ENCODE data around the gene KRT33B.
"Not testable (repeated sequence)": the region's sequence is repeated elsewhere in the genome, so short reads cannot be mapped to it uniquely, and the experiment has no call there.

KRT33B gene

DNA sequence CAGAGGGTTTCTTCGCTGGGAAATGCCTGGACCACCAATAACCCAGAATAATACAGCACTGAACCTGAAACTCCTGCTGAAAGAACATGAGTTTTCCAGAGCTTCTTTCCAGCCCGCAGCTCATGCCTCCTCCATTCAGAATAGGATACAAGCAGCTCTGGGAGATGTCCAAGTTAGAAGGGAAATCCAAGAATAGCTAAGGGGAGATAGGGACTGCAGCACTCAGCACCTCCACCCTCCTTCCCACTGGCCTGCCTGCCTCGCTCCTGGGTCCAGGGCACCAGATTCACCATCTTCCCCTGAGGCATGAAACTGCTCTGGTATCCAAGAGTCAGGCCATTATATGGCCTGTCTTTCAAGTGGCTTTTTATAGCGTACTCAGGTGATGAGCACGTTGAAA is 23.7 kb upstream of the KRT33B start:
- no peak for DNase-seq

DNA sequence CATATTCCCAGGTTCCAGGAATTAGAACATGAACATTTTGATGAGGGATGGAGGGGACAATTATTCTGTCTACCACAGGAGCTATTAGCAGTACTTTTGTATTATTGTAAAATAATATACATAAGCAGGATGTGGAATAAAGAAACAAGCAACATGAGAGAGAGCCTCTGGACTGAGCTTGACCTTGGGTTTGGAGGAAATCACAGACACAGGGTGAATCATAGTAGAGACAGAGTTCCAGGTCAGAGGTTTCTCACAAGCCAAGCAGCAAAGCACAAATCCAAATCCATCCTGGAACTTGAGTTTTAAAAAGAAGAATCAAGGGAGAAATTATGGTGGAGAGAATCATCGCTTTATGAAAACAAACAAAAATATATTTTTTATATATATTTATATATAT is 22.7 kb upstream of the KRT33B start:
- DNase-seq, result no peak

DNA sequence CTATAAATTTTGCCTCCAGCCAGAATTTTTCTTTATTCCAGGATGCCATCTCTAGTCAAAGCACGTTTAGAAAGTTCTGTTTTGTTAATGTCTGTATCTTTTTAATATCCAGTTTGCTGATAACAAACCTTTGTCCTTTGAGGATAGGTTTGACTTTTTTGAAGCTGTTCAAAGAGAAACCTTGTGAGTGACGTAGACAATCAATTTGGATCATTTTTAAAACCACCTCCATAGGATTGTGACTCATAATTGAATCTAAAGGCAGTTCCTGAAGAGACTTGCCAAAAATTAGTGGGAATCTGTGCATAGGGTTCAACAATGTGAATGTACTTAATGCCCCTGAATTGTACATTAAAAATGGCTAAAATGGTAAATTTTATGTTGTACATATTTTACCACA is 21.9 kb upstream of the KRT33B start:
- no peak for DNase-seq

DNA sequence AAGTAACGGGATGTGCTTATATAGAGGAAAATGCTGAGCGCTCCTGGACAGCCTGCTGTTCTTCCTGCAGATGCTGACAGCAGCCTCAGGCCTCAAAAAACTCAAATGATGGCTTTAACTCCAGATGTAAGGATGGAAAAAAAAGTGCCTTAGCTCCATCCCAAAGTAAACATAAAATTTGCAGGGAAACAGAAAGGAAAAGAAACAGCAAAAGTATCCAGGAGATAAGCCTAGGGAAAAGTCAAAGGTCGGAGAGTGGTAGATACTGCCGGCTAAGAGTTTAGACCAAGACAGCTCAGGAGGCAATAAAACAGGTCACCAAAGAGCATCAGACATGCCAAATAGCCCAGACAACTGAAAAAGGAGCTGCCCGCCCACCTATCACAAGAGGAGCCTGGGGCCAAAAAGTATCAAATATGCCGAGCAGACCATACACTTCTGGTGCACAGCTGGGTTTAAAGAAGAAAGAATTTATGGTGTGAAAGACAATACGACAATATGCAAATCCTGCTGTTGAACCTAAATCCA is 20.9 kb upstream of the KRT33B start:
- no peak for DNase-seq

DNA sequence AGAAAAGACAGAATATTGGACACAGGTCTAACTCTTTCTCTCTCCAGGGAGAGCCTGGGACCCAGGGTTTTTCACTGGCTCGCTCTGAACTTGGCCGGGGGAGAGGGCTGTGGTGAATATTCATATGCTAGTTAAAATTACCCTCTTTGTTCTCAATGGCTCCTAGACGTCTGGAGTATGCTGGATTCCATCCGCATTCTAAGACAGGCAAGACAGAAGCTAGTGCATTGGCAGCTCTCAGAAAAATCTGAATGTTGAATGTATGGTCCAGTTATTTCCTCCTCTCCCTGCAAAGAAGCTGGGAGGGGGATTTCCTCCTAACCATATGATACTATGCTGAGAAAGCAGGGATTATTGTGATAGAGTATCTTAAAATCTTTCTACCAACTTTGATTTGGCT is 18.1 kb upstream of the KRT33B start:
- DNase-seq, result no peak

DNA sequence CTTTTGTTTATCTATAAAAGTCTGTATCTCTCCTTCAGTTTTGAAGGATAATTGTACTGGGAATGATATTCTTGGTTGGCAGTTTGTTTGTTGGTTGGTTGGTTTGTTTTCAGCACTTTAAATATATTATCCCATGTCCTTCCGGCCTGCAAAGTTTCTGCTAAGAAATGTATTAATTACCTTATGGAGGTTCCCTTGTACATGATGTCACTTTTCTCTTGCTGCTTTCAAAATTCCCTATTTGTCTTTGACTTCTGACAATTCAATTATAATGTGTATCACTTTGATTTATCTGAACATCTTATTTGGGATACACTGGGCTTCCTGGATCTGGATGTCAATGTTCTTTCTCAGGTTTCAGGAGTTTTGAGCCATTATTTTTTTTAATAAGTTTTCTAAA is 16.6 kb upstream of the KRT33B start:
- no peak for DNase-seq

DNA sequence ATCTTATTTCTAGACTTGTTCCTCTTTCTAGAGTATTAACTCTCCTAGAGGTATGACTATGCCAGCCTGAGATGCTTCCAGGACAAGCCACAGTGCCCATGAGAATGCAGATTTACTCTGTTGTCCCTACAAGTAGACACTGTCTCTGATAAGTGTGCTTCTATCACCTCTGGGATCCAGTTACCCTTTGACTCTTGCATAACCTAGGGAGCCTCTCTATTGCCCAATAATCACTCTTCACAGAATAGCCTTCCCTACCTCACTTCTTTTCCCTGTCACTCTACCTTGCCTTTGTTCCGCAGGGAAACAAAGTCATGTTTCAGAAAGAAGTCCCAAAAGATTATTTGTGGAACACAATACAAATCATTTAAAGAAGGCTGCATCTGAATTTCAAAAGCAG is 14.1 kb upstream of the KRT33B start:
- no peak for DNase-seq

DNA sequence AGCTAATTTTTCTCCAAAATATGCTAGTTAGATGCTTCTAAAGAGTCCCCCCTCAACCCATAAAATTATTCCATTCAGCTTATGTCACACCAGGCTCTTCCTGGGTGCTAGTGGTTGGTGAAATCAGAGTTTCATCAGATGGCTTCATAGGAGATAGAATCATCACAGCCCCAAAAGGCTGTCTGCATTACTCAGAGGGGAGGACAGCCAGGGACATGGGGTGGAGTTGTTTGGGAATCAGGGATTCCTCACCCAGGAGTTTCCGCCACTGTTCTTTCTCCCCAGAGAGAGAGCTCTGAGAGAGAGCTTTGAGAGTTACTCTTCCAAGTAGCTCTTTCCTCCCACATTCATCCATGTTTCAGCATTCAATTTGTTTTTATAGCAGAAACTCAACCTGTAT is 12.8 kb upstream of the KRT33B start:
- no peak for DNase-seq

DNA sequence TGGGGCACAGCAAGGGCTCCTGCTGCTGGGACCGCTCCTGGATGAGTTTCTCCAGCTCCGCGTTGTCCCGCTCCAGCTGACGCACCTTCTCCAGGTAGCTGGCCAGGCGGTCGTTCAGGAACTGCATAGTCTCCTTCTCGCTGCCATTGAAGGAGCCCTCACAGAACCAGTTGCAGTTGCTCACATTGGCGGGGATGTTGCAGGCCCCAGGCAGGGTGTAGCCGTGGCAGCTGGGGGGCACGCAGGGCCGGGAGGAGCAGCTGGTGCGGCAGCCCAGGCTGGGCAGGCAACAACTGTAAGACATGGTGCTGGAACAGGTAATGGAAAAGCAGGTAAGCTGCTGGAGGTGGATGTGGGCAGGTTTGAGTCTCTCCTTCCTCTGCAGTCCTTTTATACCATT is 12.3 kb upstream of the KRT33B start, which contains the start of gene KRT34:
TSS of gene KRT34 (minus strand) at position 364 of the 400 bp plus-strand sequence. CDS start at position 304, 60 bp downstream.
- DNase-seq, result not testable (repeated sequence)

DNA sequence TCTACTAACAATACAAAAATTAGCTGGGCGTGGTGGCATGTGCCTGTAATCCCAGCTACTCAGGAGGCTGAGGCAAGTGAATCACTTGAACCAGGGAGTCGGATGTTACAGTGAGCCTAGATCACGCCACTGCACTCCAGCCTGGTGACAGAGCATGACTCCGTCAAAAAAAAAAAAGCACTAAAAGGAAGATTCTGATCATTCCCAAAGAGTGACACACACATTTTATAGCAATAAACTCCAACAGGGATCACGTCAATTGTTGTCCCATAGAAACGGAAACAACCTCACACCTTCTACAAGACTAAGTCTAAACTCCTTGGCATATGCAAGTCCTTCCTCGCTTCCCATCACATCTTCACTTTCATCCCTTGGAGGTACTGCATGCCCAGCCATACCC is 10.5 kb upstream of the KRT33B start:
- not testable (repeated sequence) for DNase-seq

DNA sequence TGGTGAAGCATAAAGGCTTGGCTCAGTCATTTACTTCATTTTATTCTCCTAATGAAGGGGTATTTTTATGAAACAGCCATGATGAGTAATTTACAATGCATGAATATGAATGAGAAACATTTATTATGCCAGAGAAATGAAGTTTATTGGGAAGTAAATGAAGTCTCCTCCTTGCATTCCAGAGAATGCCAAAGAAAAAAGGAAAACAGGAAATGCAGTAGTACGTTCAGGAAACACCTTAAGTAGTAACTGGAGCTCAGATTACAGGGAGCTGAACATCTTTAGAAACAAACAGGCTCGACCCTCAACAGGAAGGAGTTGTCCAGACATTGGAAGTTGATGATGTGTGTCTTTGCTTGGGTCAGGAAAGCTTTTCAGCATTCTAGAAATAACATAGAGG is 7.9 kb upstream of the KRT33B start:
- DNase-seq, result no peak

DNA sequence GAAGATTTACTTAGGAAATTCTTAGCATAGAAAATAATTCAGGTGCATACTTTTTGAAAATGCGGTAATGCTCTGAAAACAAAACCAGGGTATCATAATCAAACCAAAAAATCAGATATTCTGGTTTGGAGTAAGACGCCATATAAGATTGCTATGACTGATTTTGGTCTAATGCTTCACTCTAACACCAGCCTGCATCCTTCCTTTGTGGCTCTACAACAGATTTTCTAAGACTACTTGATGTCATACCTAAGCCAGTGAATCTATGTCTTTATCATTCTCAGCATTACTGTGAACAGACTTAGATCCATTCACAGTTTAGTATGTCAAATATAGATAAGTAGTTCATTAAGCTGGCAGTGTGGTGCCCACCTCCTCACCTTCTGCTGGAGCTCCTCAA is 590 bp downstream of the KRT33B start:
- DNase-seq, result no peak

DNA sequence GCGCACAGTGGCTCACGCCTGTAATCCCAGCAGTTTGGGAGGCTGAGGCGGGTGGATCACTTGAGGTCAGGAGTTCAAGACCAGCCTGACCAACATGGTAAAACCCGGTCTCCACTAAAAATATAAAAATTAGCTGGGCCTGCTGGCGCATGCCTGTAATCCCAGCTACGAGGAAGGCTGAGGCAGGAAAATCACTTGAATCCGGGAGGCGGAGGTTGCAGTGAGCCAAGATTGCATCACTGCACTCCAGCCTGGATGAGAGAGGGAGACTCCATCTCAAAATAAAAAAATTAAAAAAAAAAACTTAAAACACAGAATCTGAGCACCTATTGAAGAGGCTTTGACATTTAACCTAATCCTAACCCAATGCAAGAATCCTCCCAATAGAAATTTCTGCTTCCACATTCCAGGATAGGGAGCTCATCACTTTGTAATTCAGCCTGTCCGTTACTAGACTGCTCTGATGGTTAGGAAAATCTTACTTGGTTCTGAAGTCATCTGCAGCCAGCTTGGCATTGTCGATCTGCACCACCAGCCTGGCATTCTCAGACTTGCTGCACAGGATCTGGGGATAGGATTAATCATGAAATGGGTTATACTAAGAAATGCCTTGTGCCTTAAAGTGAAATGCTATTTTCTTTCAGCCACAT is 2.1 kb downstream of the KRT33B start:
- no peak for DNase-seq

DNA sequence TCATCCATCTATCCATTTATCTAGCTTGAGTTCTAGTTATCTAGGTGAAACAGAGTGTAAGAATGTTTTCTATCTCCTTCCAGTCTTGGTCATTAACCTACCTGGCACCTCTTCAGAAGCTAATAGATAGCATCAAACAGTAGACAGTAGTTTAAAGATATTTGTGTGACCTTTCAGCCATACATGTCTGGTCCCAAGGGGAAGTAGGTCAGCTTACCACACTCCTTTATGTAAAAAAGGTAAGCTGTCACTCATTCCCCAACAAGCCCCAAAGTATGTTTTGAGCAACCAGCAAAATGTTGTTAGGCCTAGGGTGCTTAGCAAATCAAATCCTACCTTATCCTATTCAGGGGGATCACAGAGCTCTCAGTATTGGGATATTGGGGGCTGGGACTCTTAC is 3.5 kb downstream of the KRT33B start:
- no peak for DNase-seq

DNA sequence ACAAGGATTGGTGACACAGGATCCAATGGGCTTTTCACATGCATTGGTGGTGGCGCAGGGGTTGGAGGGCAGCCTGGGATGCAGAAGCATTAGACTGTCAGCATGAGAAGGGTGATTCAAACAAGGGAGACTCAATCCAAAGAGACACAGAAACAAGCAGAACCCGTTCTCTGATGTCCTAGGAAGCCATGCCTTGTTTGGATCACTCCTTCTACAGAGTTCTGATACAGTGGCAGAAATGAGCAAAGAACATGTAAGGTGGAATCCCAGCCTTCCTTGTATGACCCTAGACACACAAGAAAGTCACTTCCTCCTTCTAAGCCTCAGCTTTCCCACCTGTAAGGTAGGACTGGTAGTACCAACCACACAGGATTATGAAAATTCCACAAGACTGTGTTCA is 5.7 kb downstream of the KRT33B start:
- no peak for DNase-seq

DNA sequence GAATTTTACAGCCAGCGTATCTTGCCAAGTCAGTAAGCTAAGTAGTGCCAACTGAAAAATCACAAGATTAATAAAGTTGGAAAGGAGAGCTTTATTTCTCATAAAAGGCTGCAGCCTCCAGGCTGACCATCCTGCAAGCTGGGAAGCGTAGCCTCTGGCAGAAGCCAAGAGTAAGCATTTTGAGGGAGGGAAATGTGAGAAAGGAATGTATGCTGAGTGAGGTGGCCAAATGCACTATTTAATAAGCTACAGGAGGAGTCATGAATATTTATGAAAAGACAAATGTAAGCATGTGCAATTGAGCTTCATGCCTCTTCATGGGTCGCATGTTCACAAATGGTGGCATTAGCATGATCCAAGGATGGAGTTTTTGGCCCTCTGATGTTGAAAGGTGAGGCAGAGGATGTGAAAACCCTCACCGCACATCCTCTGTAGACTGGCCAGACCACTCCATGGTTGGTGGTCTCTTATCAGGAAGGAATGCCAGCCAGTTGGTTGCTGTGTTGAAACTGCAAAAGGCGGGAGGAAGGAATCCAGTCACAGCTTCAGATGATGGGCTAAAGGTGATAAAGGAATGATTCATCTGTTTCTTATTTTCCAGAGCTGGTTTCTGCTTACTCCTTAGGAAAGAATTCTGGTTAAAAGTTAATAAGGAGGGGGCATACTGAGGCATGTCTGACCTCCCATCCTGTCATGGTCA is 9.2 kb downstream of the KRT33B start:
- no peak for DNase-seq

DNA sequence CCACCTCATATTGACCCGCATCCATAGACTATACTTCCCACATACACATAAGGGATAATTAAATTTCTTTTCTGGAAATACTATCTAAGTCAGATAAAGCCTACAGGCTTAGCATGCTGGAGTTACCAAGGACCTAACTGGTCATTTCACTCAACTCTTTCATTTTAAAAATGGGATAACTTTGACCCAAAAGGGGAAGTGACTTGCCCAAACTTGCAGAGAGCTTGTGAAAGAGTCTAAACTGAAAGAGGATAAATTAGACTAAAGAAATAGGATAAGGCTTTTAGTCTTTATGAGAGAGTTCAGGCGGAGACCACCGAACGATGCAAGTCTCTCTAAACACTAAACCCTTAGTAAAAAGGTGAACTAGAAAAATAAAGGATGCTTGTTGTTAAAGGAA is 15.1 kb downstream of the KRT33B start:
- no peak for DNase-seq

DNA sequence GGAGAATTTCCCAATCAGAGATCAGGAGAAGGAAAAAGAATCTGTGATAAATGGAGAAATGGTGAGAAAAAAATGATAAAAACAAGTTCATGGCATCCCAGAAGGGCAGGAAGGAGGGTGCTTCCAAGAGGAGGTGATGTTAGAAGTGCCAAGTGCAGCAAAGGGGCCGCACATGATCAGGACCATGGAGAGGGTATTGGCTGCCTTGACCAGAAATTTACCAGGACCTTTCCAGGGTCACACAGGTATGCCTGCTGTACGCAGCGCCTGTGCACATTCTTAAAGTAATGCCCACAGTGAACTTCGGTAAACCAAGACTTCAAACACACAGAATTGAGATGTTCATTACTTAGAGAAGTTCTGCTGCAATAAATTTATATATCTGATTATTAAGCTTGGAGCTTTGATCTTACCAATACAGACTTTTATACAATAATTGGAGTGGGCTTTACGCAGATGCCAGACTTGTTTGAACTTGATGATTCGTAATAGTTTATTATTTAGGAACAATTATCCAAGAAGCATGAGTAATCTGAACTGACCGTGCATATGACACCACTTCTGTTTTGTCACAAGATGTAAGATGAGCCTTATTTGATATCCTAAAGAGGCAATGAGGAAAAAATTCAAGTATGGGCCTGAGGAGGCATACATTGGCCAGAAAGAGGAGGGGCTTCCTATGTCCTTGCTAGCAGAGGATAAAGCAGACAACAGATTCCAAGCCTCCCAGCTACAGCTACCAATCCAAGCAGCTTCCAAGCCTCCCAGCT is 16.8 kb downstream of the KRT33B start:
- DNase-seq, result no peak

DNA sequence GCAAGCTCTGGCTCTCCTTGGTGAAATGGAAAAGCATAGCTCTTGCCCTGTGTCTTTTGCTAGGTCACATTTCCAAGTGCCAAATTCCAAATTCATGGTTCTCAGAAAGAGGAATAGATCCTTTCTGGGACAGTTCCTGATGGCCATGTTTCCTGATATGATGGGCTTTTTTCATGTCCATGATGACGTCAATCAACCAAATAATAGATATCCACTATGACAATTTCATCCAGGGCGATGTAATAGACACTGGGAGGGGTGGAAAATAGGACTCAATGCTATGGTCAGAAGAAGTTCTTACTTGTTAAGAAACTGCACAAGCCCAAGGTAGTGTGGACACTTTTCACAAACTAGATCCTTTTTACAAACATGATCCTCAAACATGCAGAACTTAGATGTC is 18.4 kb downstream of the KRT33B start:
- DNase-seq, result no peak

DNA sequence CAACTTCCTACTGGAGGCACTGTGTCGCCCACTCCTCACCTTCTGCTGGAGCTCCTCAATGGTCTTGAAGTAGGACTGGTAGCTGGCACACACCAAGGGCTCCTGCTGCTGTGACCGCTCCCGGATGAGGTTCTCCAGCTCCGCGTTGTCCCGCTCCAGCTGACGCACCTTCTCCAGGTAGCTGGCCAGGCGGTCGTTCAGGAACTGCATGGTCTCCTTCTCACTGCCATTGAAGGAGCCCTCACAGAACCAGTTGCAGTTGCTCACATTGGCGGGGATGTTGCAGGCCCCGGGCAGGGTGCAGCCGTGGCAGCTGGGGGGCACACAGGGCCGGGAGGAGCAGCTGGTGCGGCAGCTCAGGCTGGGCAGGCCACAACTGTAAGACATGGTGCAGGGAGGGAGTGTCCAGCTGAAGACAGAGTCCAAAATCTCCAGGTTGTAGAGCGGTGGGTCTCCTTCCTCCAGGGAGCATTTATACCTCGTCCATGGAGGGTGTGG is 19.2 kb downstream of the KRT33B start, which contains the start of gene KRT33A:
TSS of gene KRT33A (minus strand) at position 448 of the 498 bp plus-strand sequence. CDS start at position 387, 61 bp downstream.
- DNase-seq, result not testable (repeated sequence)

DNA sequence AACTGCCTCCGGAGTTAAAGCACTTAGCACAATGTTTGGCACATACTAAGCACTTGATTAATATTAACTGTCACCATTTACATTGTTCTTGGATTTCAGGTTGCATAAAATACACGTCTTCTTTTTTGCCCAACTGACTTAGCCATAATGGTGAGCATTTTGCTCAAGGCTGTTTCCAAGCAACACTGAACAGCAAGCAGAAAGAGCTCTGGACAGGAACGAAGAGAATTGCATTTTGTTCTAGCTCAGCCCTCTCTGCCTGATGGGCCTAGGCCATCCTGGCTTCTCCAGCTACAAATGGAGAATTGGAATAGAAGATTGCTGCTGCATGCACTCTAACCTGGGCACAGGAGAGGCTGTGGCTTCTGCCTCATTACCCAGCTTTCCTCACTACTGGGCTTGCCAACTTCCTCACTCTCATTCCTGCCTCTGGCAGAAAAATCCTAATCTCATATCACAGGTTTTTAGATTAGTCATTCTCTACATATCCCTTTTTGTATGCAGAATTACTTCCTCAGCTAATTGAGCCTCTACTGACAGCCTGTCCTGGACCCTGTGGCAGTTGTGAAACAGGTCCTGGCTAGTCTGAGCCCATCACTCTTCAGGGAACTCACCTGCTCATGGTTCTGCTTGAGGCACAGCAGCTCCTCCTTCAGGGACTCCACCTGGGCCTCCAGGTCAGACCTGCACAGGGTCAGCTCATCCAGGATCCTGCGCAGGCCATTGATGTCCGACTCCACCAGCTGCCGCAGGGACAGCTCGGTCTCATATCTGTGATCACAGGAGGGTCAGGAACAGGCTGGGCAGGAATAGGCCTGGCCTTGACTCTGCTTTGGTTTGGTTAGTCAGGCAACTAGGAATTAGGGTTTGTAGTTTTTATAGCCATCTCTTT is 21.5 kb downstream of the KRT33B start:
- no peak for DNase-seq

DNA sequence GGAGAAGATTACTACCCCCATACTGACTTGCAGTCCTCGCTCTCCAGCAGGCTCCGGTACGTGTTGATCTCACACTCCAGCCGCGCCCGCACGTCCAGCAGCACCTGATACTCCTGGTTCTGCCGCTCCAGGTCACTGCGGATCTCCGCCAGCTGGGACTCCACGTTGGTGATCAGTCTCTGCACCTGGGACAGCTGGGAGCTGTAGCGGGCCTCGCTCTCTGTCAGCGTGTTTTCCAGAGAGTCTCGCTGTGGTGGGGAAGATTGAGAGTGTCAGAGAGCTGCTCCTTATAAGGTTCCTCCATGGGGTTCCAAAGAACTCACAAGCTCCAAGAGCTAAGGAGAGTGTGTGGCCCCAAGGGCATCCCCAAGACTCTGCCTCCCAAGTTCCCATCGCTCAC is 23.2 kb downstream of the KRT33B start:
- DNase-seq, result not testable (repeated sequence)
